CD4-positive, alpha-beta T cell treated with Interleukin-12 subunit alpha and Interleukin-12 subunit beta, for 1 hour (primary cell): Measurements from ENCODE around the gene SPG11.
"Not testable (repeated sequence)": the region's sequence is repeated elsewhere in the genome, so short reads cannot be mapped to it uniquely, and the experiment has no call there.

Experiments
- DNase-seq: peaks from one replicate; pipeline ENCODE4 v3.0.0-alpha.2; 2020

Gene SPG11

GRCh38 chr15:44673639-44674038, 10.2 kb upstream of the SPG11 start:
- DNase-seq: no peak

- DNase-seq: no peak
Observed at GRCh38 chr15:44670087-44670950, 6.9 kb upstream of the SPG11 start.

DNA sequence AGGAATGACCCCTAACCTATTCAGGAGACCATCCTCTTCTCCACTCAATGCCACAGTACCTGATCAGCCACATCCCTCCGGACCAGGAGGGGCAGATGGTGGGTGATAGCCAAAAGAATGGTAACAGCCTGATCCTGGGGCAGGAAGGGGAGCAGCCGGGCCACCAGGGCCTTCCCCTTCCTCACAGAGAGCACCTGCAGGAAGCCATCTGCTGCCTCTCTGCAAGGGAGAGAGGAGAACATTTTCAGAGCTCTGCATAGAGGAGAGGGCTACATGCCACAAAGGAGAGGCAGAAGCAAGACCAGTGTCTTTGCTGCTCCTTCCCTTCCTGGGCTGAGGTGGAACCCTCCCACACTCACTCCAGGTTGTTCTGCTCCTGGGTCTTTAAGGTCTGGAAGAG, 5.5 kb upstream of the SPG11 start:
- no peak for DNase-seq

DNA sequence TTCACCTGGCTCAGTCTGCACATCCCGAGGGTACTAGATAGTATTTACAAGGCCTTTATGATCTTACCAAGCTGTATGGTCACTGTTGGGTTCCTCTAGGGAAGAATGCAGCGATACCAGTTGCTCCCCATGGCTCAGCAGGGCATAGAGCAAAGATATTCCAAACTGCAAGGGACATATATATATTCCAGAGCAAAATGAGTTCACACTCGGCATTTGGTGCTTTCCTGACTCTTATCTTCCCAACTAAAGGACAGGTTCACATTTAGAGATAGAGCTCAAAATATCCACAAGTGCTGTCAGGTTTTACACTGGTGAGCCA, 3.5 kb upstream of the SPG11 start:
- no peak for DNase-seq

DNA sequence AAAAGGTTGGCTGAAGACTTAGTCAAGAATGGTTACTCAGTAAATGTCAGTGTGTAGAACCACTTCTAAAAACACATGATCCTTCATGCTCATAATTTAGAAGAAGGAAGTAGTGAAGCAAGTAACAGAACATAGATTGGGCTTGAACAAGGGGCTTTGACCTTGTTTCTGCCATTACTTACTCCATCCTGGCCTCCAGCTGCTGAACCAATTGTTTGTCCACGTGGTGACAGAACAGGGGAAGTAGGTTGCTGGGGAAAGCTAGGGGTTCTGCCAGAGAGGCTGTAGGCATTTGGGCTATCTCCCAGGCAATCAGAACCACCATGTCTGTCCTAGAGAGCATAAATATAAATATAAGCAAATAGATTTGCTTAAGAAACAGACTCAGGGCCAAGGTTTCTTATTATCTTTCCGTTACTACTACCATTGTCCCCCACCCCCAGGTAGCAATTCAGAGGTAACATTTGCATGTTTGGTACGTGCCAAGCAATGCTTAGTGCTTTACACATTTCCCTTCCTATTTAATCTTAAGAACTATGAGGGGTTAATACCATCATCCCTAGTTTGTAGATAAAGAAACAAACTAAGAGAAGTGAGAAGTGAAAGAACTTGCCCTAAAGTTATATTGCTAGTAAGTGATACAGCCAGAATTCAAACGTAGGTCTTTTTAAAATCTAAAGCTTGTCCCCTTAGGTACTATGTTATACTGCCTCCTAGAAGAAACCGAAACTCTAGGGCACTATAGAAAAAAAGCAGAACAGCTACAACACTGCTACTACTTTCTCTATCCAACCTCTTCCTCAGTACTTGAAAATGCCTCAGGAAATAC, 3.0 kb upstream of the SPG11 start:
- peak; percentile 56 for DNase-seq

- peak; percentile 89 for DNase-seq
Observed at GRCh38 chr15:44662478-44663409, 718 bp downstream of the SPG11 start.

DNA sequence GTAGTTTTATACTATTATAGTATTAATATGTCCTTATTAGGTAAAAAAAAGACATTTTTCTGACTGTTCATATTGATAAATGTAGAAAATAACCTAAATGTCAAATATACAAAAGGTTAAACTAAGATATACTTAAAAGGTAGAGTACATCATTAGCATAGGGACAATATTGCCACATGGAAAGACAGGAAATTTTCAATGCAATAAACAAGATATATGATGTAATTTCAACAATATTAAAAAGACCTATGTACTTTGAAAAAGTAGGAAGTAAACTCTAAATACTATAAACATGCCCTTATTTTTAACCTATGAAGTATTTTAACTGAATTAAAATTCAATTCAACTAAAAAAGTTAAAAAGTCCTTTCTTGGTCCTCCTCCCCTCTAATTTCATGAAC, 1.9 kb downstream of the SPG11 start:
- DNase-seq: no peak

GRCh38 chr15:44659056-44659455, 4.4 kb downstream of the SPG11 start:
- DNase-seq: no peak

GRCh38 chr15:44657378-44657777, 6.1 kb downstream of the SPG11 start:
- DNase-seq: no peak

- no peak for DNase-seq
Observed at GRCh38 chr15:44656913-44657312, 6.5 kb downstream of the SPG11 start.

DNA sequence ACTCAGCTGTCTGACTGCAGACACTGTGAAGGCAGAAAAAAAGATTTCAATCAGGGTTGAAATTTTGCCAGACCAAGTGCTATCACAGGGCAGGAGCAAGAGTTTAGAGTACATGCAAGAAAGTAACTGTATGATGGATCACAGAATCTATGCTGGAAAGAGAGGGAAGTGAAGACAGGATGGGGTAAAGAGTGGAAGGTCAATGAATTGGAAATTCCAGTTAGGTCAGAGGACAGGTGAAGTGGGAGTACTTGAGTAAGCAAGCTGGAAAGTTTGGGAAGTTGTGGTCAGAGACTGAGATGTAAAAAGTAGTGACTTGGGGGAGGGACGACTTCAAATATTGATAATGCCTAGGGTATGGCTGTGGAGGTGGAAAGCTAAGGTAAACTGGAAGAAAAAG, 7.2 kb downstream of the SPG11 start:
- no peak for DNase-seq

GRCh38 chr15:44654858-44655257, 8.6 kb downstream of the SPG11 start:
- no peak for DNase-seq

- no peak for DNase-seq
Observed at GRCh38 chr15:44647637-44648036, 15.8 kb downstream of the SPG11 start.

DNA sequence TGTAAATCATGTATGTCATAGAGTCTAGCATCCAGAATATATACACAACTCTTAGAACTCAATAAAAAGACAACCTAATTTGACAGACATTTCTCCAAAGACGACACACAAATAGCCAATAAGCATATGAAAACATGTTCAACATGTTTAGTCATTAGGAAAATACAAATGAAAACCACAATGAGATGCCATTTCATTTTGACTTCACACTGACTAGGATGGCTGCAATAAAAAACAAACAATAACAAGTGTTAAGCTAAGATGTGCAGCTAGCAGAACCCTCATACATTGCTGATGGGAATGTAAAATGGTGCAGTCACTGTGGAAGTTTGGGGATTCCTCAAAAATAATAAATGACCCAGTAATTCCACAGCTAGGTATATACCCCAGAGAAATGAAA, 16.4 kb downstream of the SPG11 start:
- no peak for DNase-seq

GRCh38 chr15:44646460-44646859, 17.0 kb downstream of the SPG11 start:
- no peak for DNase-seq

- no peak for DNase-seq
Observed at GRCh38 chr15:44641651-44642050, 21.8 kb downstream of the SPG11 start.

- no peak for DNase-seq
Observed at GRCh38 chr15:44636976-44637375, 26.5 kb downstream of the SPG11 start.

DNA sequence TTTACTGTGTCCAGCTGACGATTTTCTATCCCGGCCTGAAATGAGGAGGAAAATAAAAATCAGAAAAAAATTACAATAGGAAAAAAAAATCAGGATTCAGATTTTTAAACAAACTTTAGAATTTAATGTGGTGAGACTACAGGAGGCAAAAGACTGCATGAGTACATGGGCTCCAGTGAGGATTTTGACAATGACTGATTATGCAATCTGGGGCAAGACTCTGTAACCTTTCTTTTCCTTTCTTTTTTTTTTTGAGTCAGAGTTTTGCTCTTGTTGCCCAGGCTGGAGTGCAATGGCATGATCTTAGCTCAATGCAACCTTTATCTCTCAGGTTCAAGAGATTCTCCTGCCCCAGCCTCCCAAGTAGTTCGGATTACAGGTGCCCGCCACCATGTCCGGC, 29.9 kb downstream of the SPG11 start:
- no peak for DNase-seq

GRCh38 chr15:44625286-44625685, 38.2 kb downstream of the SPG11 start:
- DNase-seq: not testable (repeated sequence)

GRCh38 chr15:44623178-44623577, 40.3 kb downstream of the SPG11 start:
- no peak for DNase-seq

DNA sequence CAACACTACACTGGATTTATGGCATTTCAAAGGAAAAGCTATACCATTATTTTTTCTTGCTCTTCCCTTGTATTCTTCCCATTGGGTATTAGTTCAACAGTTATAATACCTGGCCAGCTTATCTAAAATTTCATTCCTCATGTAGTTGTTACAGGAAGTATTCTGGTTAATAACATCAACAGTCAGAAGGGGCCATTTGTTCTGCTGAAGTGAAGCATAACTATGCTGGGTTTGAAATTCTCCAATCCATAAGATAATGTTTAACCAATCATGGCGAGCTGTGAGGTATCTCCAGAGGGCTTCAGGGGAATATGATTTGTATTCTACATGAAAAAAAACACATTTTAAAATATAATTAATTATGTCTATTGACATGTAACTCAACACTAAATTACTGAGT, 43.4 kb downstream of the SPG11 start:
- DNase-seq: no peak

DNA sequence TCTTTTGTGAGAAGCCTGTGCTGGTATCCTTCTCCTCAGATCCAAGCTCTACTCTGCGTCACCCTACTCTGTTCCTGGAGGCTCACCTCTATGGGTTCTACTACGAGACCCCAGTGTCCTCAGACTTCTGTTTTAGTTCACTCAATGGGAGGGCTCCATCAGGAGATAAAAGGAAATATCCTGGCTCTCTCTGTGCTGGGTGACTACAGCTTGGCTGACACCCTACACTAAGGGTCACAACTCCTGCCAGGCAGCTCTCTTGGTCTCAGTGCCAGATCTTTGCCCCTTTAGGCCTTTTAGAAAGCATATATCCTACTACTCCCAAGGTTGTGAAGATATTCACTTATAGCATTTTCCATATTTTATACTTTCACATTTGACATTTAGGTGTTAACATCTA, 46.5 kb downstream of the SPG11 start:
- DNase-seq: no peak

DNA sequence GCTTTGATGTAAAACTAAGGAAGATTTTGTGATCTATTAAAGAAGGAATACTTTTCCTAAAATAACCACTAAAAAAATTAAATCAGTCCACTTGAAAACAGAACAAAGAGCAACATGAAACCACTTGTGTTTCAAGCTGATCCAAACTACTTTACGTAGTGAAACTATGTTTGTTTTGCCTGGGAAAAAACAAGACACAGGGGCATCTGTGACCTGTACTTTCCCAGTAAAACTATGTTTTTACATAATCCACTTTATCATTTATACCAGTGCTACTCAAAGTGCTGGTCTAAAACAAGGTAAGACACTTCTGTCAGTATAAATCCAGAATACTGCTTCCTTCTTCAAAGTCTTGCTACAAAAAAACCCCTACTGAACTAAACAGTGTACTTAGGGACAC, 56.7 kb downstream of the SPG11 start:
- no peak for DNase-seq
